Ascending aorta (tissue), 2 donors: Measurements from ENCODE around the gene RAB29. TPM values are rescaled to one million over a fixed set of nuclear protein-coding genes. Genes with fewer than 3 reads are reported as not detected.

Source experiments
- DNase-seq, 2 donors: peaks; one replicate each; pipeline ENCODE4 v3.0.0-alpha.2; 2019; ENCODE audit warnings: low spot score in 2 of 2
- H3K27ac ChIP-seq, 2 donors: fragments of 200-600 bp; sonication (generic); one replicate each; pipeline ENCODE4 v1.5.1; 2016 to 2017; ENCODE audit warnings: mild to moderate bottlenecking in 1 of 2
- H3K27me3 ChIP-seq: fragments of 200-600 bp; sonication (generic); one replicate; pipeline ENCODE4 v1.5.1; 2017
- H3K36me3 ChIP-seq, 2 donors: fragments of 200-600 bp; sonication (generic); one replicate each; pipeline ENCODE4 v1.5.1; 2016
- H3K4me1 ChIP-seq, 2 donors: fragments of 200-600 bp; sonication (generic); one replicate each; pipeline ENCODE4 v1.5.1; 2016 to 2017; ENCODE audit warnings: mild to moderate bottlenecking in 1 of 2
- H3K4me3 ChIP-seq, 2 donors: fragments of 200-600 bp; sonication (generic); one replicate each; pipeline ENCODE4 v1.5.1; 2016 to 2017; ENCODE audit warnings: mild to moderate bottlenecking in 1 of 2
- H3K9me3 ChIP-seq, 2 donors: fragments of 200-600 bp; sonication (generic); one replicate each; pipeline ENCODE4 v1.5.1; 2016
- intact Hi-C: fragments of 100-400 bp; cut with DNase I; formaldehyde crosslinking; loops from one replicate; pipeline ENCODE4 v1.15.1; 2023
- total RNA-seq: library from RNA; depleted of rRNA; stranded (reverse); fragments of >200 nt; gene quantifications from one replicate; pipeline ENCODE4 v1.1.0, GENCODE V29; 2016
- TF ChIP-seq, protein P1 (sequence below), 3 experiments: fragments of 200-600 bp in 2 of 3; fragments of 450-650 bp in 1 of 3; sonication (generic) in 2 of 3; IDR thresholded peaks; one replicate each; pipeline ENCODE4 v1.5.1; 2016 to 2019; ENCODE audit warnings: antibody characterized with exemption in 3 of 3, mild to moderate bottlenecking in 1 of 3, moderate library complexity in 1 of 3

Gene RAB29
- total RNA-seq, 1 donor from 2014 or later: 18.0 TPM

DNA sequence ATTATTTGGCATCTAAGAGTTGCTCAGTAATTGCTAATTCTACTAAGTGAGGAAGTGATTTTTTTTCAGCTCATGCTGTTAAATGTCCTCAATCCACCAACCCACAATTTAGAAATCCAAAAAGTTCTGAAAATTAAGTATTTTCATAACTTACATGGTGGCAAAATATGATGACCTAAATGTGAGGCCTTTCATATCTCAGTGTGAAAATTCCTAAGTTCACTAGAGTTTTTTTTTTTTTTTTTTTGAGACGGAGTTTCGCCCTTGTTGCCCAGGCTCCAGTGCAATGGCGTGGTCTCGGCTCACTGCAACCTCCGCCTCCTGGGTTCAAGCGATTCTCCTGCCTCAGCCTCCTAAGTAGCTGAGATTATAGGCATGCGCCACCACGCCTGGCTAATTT is 30.9 kb downstream of the RAB29 start:
- Histone ChIP-seq H3K27me3 (no peaks in the 10 kb centered on the region), H3K9me3 (no peaks in the 10 kb centered on the region), H3K27ac (no peak overlapping the region), H3K4me1 (peaks cover 0 to 28% of the 10 kb centered on the region in 2 donors), H3K4me3 (no peak overlapping the region), H3K36me3 (no peaks in the 10 kb centered on the region)
- intact Hi-C loops: no loop called here
- no peak for DNase-seq
- TF ChIP-seq, protein P1, sequence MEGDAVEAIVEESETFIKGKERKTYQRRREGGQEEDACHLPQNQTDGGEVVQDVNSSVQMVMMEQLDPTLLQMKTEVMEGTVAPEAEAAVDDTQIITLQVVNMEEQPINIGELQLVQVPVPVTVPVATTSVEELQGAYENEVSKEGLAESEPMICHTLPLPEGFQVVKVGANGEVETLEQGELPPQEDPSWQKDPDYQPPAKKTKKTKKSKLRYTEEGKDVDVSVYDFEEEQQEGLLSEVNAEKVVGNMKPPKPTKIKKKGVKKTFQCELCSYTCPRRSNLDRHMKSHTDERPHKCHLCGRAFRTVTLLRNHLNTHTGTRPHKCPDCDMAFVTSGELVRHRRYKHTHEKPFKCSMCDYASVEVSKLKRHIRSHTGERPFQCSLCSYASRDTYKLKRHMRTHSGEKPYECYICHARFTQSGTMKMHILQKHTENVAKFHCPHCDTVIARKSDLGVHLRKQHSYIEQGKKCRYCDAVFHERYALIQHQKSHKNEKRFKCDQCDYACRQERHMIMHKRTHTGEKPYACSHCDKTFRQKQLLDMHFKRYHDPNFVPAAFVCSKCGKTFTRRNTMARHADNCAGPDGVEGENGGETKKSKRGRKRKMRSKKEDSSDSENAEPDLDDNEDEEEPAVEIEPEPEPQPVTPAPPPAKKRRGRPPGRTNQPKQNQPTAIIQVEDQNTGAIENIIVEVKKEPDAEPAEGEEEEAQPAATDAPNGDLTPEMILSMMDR (IDR thresholded peaks at IDR 0.05): no peak

DNA sequence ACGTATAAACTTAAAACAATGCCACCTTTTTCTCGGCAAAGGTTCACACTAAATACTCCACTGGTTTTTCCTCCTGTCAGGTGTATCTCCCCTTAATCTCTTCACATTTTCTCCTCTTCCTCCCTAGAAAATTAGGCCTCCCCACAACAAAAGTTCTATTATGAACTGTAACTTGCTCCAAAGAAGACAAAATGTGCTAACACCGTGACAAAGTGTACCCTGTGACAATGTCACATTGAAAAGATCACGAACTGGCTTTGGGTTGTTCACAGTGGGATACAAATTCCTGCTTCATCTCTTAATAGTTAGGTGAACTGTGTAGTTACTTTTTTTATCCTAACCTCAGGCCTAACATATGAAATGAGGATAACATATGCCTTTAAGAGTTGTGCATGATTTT is 31.3 kb downstream of the RAB29 start:
- no peaks in the 10 kb centered on the region for H3K9me3 ChIP-seq
- intact Hi-C loops: no loop called here
- no peaks in the 10 kb centered on the region for H3K36me3 ChIP-seq
- no peak for DNase-seq
- H3K4me3 ChIP-seq: no peak overlapping the region
- H3K27ac ChIP-seq: no peak overlapping the region
- H3K4me1 ChIP-seq: peaks cover 0 to 28% of the 10 kb centered on the region in 2 donors
- TF ChIP-seq, protein P1 (IDR thresholded peaks at IDR 0.05): no peak
- H3K27me3 ChIP-seq: no peaks in the 10 kb centered on the region

DNA sequence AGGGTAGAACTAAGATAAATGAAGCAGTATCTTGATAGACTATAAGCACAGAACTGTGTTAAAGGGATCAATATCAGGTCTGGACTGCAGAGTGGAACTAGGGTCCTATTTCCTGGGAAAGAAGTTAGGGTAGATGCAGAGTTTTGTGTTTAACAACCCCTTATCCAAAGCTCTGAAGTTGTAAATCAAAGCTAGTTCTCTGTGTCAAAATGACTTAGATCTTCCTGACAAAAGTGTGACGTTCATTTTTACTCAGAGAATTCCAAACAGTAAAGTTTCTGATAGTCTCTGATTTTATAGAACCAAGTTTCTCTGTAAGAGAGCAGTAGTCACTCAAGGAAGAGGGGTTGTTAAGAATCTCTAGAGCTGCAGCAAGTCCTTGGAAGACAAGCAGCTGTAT is 33.6 kb downstream of the RAB29 start:
- no peaks in the 10 kb centered on the region for H3K27me3 ChIP-seq
- H3K4me3 ChIP-seq: no peak overlapping the region
- peaks cover 0 to 11% of the 10 kb centered on the region in 2 donors for H3K4me1 ChIP-seq
- H3K9me3 ChIP-seq: no peaks in the 10 kb centered on the region
- no peak for DNase-seq
- H3K36me3 ChIP-seq: no peaks in the 10 kb centered on the region
- intact Hi-C loops: no loop called here
- no peak overlapping the region for H3K27ac ChIP-seq
- TF ChIP-seq, protein P1 (IDR thresholded peaks at IDR 0.05): no peak

DNA sequence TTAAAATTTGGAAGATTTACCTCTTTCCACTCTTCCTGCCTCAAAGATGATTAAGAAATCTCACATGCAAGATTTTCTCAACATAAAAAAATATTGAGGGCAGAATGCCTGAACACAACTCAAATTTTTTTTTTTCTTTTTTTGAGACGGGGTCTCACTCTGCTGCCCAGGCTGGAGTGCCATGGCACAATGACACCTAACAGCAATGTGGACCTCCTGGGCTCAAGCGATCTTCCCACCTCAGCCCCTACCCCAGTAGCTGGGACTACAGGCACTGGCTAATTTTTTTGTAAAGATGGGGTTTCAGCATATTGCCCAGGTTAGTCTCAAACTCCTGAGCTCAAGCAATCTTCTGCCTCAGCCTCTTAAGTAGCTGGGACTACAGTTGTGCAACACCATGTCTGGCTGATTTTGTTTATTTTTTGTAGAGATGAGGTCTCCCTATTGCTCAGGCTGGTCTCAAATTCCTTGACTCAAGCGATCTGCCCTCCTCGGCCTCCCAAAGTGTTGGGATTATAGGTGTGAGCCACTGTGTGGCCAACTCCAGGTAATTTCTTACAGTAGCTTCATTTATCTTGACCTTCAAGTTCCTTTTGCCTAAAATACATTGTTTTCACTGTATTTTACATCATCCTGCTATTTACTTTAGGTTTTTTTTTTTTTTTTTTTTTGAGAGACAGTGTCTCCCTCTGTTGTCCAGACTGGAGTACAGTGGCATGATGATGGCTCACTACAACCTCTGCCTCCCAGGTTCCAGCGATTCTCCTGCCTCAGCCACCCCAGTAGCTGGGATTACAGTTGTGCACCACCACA is 35.7 kb downstream of the RAB29 start:
- Histone ChIP-seq H3K27ac (no peak overlapping the region), H3K9me3 (no peaks in the 10 kb centered on the region), H3K4me3 (no peak overlapping the region), H3K36me3 (peaks cover 5 to 10% of the 10 kb centered on the region in 2 donors), H3K4me1 (peaks cover 0 to 5% of the 10 kb centered on the region in 2 donors), H3K27me3 (no peaks in the 10 kb centered on the region)
- DNase-seq: no peak
- TF ChIP-seq, protein P1 (IDR thresholded peaks at IDR 0.05): no peak
- intact Hi-C loops: no loop called here

DNA sequence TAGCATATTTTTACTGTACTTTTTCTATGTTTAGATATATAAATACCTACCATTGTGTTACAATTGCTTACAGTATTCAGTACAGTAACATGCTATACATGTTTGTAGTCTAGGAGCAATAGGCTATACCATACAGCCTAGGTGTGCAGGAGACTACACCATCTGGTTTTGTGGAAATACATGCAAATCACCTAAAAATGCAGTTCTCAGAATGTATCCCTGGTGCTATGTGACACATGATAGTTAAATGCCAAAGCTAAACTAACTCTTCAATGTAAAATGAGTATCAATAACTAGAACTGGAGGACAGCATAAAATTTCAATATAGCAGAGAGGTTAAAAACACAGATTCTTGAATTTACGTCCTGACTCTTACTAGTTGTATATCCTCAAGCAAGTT is 40.1 kb downstream of the RAB29 start:
- Histone ChIP-seq H3K36me3 (peaks cover 5 to 10% of the 10 kb centered on the region in 2 donors), H3K9me3 (no peaks in the 10 kb centered on the region), H3K27ac (no peak overlapping the region), H3K4me1 (no peaks in the 10 kb centered on the region), H3K27me3 (no peaks in the 10 kb centered on the region), H3K4me3 (no peak overlapping the region)
- intact Hi-C loops: no loop called here
- TF ChIP-seq, protein P1 (IDR thresholded peaks at IDR 0.05): no peak
- DNase-seq: no peak
